ENCODE results near the gene ZFAND3.

- no peak for TF ChIP-seq TAF1 (IDR thresholded peaks at IDR 0.05; ENCODE audit: borderline replicate concordance, low read depth, low read length)
- TF ChIP-seq POLR2A (IDR thresholded peaks at IDR 0.05; ENCODE audit: low read depth, low read length) = no peak
- no peak for TF ChIP-seq POLR2AphosphoS5 (IDR thresholded peaks at IDR 0.05; ENCODE audit: low read depth, low read length)
Measured at GRCh38 chr6:38079537-38079936, 260.0 kb downstream of the ZFAND3 start.
